HG03135 (cell line): Measurements from ENCODE around the gene ALG6.

Experiments used
- ATAC-seq: cut with Tn5 transposase; IDR thresholded peaks from one replicate; pipeline ENCODE4 v1.9.1; 2021; ENCODE audit warnings: mild to moderate bottlenecking, moderate library complexity; ENCODE audit not compliant: unreplicated experiment

ALG6 gene

GRCh38 chr1:63367215-63368103 lies at the start of gene ALG6:
ALG6 (plus strand) TSS chr1:63367627; CDS start chr1:63370978, 3,351 bp downstream.
- peak; percentile 93 for ATAC-seq

GRCh38 chr1:63317817-63318152 lies 49.6 kb upstream of the ALG6 start:
- ATAC-seq, result no peak

- no peak for ATAC-seq
These were observed 49.0 kb upstream of the ALG6 start for GRCh38 chr1:63318201-63318979.

- no peak for ATAC-seq
These were observed 48.1 kb upstream of the ALG6 start for GRCh38 chr1:63319046-63320021.

- no peak for ATAC-seq
These were observed 47.3 kb upstream of the ALG6 start for GRCh38 chr1:63320022-63320721.

- ATAC-seq, result no peak
These were observed 46.2 kb upstream of the ALG6 start for GRCh38 chr1:63321066-63321784.

GRCh38 chr1:63321785-63322113 lies 45.7 kb upstream of the ALG6 start:
- ATAC-seq, result no peak

- ATAC-seq, result no peak
These were observed 45.1 kb upstream of the ALG6 start, which contains the start of gene FOXD3 for GRCh38 chr1:63322114-63322943. FOXD3 (plus strand) TSS chr1:63322567; CDS start chr1:63323059, 492 bp downstream.

GRCh38 chr1:63322944-63323864 lies 44.2 kb upstream of the ALG6 start:
- ATAC-seq, result no peak

GRCh38 chr1:63323865-63324778 lies 43.3 kb upstream of the ALG6 start:
- no peak for ATAC-seq

- ATAC-seq, result no peak
These were observed 42.7 kb upstream of the ALG6 start for GRCh38 chr1:63324779-63325119.

GRCh38 chr1:63325279-63325985 lies 42.0 kb upstream of the ALG6 start:
- no peak for ATAC-seq

- ATAC-seq, result no peak
These were observed 41.3 kb upstream of the ALG6 start for GRCh38 chr1:63326106-63326472.

- ATAC-seq, result no peak
These were observed 40.7 kb upstream of the ALG6 start for GRCh38 chr1:63326473-63327380.

GRCh38 chr1:63327417-63328054 lies 39.9 kb upstream of the ALG6 start:
- ATAC-seq, result no peak
